Glutamatergic neuron (in vitro differentiated cells): ENCODE results near the gene NAT8. TPM values are rescaled to one million over a fixed set of nuclear protein-coding genes. Genes with fewer than 3 reads are reported as not detected.
"Not testable (repeated sequence)": the region's sequence is repeated elsewhere in the genome, so short reads cannot be mapped to it uniquely, and the experiment has no call there.

ENCODE experiments used
- DNase-seq: peaks from one replicate; pipeline ENCODE4 v3.0.0; 2022
- H3K27ac Mint-ChIP-seq: one replicate; pipeline ENCODE4 v1.8.0; 2020; ENCODE audit warnings: mild to moderate bottlenecking, mixed read lengths, inconsistent platforms; ENCODE audit not compliant: unreplicated experiment
- H3K27me3 Mint-ChIP-seq: one replicate; pipeline ENCODE4 v1.8.0; 2020; ENCODE audit warnings: mild to moderate bottlenecking, moderate library complexity, mixed read lengths, inconsistent platforms; ENCODE audit not compliant: unreplicated experiment
- H3K36me3 Mint-ChIP-seq: one replicate; pipeline ENCODE4 v1.8.0; 2020; ENCODE audit warnings: mild to moderate bottlenecking, mixed read lengths, inconsistent platforms; ENCODE audit not compliant: unreplicated experiment
- H3K4me1 Mint-ChIP-seq: one replicate; pipeline ENCODE4 v1.8.0; 2020; ENCODE audit warnings: mild to moderate bottlenecking, low read depth, mixed read lengths, inconsistent platforms; ENCODE audit not compliant: unreplicated experiment
- H3K4me3 Mint-ChIP-seq: one replicate; pipeline ENCODE4 v1.8.0; 2020; ENCODE audit warnings: mild to moderate bottlenecking, mixed read lengths, inconsistent platforms; ENCODE audit not compliant: unreplicated experiment
- H3K9me3 Mint-ChIP-seq: one replicate; pipeline ENCODE4 v1.8.0; 2020; ENCODE audit warnings: mild to moderate bottlenecking, moderate library complexity, mixed read lengths, inconsistent platforms; ENCODE audit not compliant: unreplicated experiment
- total RNA-seq: library from RNA; stranded (reverse); fragmentation: NEBNext Ultra II Directional; extraction: Animal tissue kit (Norgen Biotek cat#: 25700); gene quantifications from one replicate; pipeline ENCODE4 v1.2.1, GENCODE V29; 2021; ENCODE audit not compliant: unreplicated experiment
- TF ChIP-seq, protein P1 (sequence below): fragments of 200-600 bp; sonication (generic); IDR thresholded peaks from one replicate; pipeline ENCODE4 v1.5.0; 2021; ENCODE audit not compliant: partially characterized antibody, unreplicated experiment

NAT8 gene
- total RNA-seq, 1 donor from 2014 or later = not detected

DNA sequence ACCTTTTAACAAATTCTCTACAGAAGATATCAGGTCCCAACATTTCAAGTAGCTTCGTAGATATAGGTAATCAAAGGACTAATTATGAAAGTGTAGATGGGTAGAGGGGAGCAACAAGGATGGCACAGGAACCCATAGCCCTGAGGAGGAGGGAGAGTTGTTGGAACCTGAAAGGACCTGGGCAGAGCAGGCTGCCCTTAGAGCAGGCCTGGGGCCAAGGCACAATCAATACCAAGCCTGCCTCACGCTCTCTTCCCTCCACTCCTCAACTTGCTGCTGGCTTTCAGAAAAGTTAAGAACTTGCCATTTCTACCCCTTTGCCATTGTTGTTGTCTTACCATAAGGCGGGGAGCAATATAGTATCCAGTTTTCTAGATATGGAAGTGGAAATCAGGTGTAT lies 10.1 kb upstream of the NAT8 start:
- Mint-ChIP-seq H3K4me1 (no peaks in the 10 kb centered on the region), H3K36me3 (no peaks in the 10 kb centered on the region), H3K9me3 (peaks cover 4% of the 10 kb centered on the region), H3K27me3 (no peaks in the 10 kb centered on the region), H3K27ac (no peak overlapping the region), H3K4me3 (no peak overlapping the region)
- no peak for DNase-seq
- TF ChIP-seq, protein P1, sequence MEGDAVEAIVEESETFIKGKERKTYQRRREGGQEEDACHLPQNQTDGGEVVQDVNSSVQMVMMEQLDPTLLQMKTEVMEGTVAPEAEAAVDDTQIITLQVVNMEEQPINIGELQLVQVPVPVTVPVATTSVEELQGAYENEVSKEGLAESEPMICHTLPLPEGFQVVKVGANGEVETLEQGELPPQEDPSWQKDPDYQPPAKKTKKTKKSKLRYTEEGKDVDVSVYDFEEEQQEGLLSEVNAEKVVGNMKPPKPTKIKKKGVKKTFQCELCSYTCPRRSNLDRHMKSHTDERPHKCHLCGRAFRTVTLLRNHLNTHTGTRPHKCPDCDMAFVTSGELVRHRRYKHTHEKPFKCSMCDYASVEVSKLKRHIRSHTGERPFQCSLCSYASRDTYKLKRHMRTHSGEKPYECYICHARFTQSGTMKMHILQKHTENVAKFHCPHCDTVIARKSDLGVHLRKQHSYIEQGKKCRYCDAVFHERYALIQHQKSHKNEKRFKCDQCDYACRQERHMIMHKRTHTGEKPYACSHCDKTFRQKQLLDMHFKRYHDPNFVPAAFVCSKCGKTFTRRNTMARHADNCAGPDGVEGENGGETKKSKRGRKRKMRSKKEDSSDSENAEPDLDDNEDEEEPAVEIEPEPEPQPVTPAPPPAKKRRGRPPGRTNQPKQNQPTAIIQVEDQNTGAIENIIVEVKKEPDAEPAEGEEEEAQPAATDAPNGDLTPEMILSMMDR = no peak

DNA sequence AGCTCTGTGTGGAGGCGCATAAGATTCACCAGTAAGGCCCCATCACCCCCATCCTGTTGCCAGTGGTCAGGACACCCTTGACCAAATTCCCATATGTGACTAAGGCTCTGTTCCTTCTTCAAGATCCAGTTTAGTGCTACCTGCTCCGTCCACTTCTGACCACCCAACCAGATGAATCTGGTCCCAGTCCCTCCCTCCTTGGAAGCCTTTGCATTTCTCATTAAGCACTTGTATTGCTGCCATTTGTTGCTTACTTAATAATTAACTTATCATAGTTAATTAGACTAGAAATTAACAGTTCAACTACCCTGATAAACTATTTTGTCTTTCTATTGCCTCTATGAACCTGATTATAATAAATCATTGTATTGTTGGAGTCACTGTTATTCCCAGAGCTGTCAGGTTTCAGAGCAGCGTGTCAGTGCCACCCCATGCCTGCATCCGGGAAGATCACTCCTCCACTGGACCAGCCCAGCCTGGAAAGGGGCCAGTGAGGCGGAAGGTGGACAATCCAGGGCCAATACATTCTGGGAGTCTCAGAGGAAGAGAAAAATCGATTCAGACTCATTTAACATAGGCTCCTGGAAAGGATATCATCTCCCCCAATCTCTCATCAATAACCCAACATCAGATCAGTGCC lies 9.5 kb upstream of the NAT8 start:
- Mint-ChIP-seq H3K4me1 (no peaks in the 10 kb centered on the region), H3K27ac (no peak overlapping the region), H3K9me3 (peaks cover 4% of the 10 kb centered on the region), H3K4me3 (no peak overlapping the region), H3K36me3 (peaks cover 3% of the 10 kb centered on the region), H3K27me3 (no peaks in the 10 kb centered on the region)
- no peak for DNase-seq
- TF ChIP-seq, protein P1 = no peak

DNA sequence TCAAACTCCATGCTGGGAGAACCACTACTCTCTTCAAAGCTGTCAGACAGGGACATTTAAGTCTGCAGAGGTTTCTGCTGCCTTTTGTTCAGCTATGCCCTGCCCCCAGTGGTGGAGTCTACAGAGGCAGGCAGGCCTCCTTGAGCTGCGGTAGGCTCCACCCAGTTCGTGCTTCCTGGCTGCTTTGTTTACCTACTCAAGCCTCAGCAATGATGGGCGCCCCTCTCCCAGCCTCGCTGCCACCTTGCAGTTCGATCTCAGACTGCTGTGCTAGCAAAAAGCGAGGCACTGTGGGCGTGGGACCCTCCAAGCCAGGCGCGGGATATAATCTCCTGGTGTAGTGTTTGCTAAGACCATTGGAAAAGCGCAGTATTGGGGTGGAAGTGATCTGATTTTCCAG lies 5.5 kb upstream of the NAT8 start:
- not testable (repeated sequence) for H3K27me3 Mint-ChIP-seq, H3K4me3 Mint-ChIP-seq, H3K4me1 Mint-ChIP-seq, DNase-seq, H3K36me3 Mint-ChIP-seq, H3K27ac Mint-ChIP-seq, H3K9me3 Mint-ChIP-seq

DNA sequence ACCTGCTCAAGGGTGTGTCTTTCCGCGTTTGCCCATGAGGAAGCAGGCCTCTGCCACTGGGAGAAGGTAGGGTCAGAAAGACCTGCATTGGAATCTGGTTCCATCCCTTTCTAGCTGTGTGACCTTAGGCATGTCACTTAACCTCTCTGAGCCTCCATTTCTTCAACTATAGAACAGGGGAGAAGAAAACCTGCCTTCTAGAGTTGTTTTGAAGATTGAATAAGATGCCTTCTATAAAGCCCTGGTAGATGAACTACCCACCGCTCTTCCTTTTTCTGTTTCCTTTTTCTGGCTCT lies 507 bp downstream of the NAT8 start:
- Mint-ChIP-seq H3K4me1 (no peaks in the 10 kb centered on the region), H3K36me3 (peaks cover 17% of the 10 kb centered on the region), H3K4me3 (no peak overlapping the region), H3K27me3 (peaks cover 14% of the 10 kb centered on the region), H3K27ac (no peak overlapping the region), H3K9me3 (peaks cover 8% of the 10 kb centered on the region)
- DNase-seq = no peak
- TF ChIP-seq, protein P1 = no peak

DNA sequence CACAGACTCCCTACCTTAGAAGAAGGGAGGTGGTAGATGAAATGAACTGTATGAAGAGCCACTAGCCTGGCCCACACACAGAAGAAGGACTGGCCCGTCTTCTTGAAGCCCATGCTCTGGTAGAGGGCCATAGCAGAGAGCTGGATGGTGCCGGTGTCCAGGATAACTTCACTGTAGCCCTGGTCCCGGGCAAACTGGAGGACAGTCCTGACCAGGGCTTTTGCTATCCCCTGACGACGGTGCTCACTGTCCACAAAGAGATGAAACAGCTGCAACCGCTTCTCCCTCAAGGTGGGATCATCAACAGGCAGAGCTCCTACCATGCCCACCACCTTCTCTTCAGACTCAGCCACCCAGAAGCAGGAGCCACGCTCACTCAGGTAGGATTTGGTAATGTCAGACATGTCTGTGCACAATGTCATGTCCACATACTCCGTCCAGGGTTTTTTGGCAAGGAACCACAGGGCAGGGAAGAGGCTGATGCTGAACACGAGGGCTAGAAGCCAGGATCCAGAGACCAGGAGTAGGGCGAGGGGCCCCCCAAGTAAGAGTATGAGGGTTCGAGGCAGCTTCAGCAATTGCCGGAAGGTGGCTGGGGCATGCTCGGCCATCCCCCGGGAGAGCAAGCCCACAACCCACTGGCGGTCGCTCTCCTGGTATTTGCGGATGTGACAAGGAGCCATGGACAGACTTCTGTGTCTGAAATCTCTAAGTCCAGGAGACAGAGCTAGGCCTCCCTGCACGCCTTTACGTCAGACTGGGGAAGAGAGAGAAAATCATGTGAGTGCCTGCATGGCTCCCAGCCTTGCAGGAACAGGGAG lies 1.1 kb downstream of the NAT8 start:
- Mint-ChIP-seq H3K27me3 (peaks cover 14% of the 10 kb centered on the region), H3K4me3 (no peak overlapping the region), H3K4me1 (no peaks in the 10 kb centered on the region), H3K36me3 (peaks cover 14% of the 10 kb centered on the region), H3K27ac (no peak overlapping the region), H3K9me3 (peaks cover 8% of the 10 kb centered on the region)
- TF ChIP-seq, protein P1 = no peak
- no peak for DNase-seq
